HG03521 (cell line): ENCODE measurements around the gene GRAMD4.

Experiments used
- ATAC-seq: cut with Tn5 transposase; IDR thresholded peaks from one replicate; pipeline ENCODE4 v1.9.1; 2021; ENCODE audit warnings: mild to moderate bottlenecking, moderate library complexity; ENCODE audit not compliant: unreplicated experiment

GRAMD4 gene

GRCh38 chr22:46666577-46667244, 46.5 kb downstream of the GRAMD4 start:
- no peak for ATAC-seq

- no peak for ATAC-seq
These were observed 47.0 kb downstream of the GRAMD4 start for GRCh38 chr22:46667245-46667623.

GRCh38 chr22:46668116-46668515, 47.9 kb downstream of the GRAMD4 start:
- no peak for ATAC-seq

- ATAC-seq, result no peak
These were observed 49.0 kb downstream of the GRAMD4 start for GRCh38 chr22:46669201-46669600.

- no peak for ATAC-seq
These were observed 51.7 kb downstream of the GRAMD4 start for GRCh38 chr22:46671824-46672432.

GRCh38 chr22:46672731-46673130, 52.5 kb downstream of the GRAMD4 start:
- no peak for ATAC-seq

GRCh38 chr22:46673205-46673604, 53.0 kb downstream of the GRAMD4 start:
- ATAC-seq, result no peak

GRCh38 chr22:46673662-46674236, 53.6 kb downstream of the GRAMD4 start:
- no peak for ATAC-seq

GRCh38 chr22:46674367-46674781, 54.2 kb downstream of the GRAMD4 start:
- ATAC-seq, result no peak

GRCh38 chr22:46674906-46675305, 54.7 kb downstream of the GRAMD4 start:
- ATAC-seq, result no peak

GRCh38 chr22:46675479-46675878, 55.3 kb downstream of the GRAMD4 start:
- ATAC-seq, result no peak

GRCh38 chr22:46675938-46676337, 55.8 kb downstream of the GRAMD4 start:
- no peak for ATAC-seq

GRCh38 chr22:46676479-46676878, 56.3 kb downstream of the GRAMD4 start:
- ATAC-seq, result no peak

GRCh38 chr22:46676881-46677280, 56.7 kb downstream of the GRAMD4 start:
- no peak for ATAC-seq

GRCh38 chr22:46677323-46678002, 57.3 kb downstream of the GRAMD4 start:
- no peak for ATAC-seq

- no peak for ATAC-seq
These were observed 57.9 kb downstream of the GRAMD4 start for GRCh38 chr22:46678003-46678657.

GRCh38 chr22:46678785-46679700, 58.9 kb downstream of the GRAMD4 start:
- ATAC-seq, result no peak

- ATAC-seq, result no peak
These were observed 59.6 kb downstream of the GRAMD4 start for GRCh38 chr22:46679706-46680269.

GRCh38 chr22:46681010-46681409, 60.8 kb downstream of the GRAMD4 start:
- ATAC-seq, result no peak
